ENCODE data around the gene AEN. TPM values are rescaled to one million over a fixed set of nuclear protein-coding genes. Genes with fewer than 3 reads are reported as not detected.

The AEN gene
- 71.1 and 76.5 TPM in 2 replicates for total RNA-seq (2014; rRNA removed; shearing (Covaris generic))

GRCh38 chr15:88620995-88621772 lies at the start of gene AEN:
AEN (plus strand) TSS chr15:88621340; CDS start chr15:88626210, 4,870 bp downstream.
- Histone ChIP-seq H3K27ac (peak within 1 kb of the TSS; percentile 95), H3K4me1 (peaks cover 25% of the 10 kb centered on the region; the same call in 1 of the 2 replicates)

GRCh38 chr15:88571852-88572259 lies 49.3 kb upstream of the AEN start:
- DNase-seq, result no peak
- no peak overlapping the region for H3K4me3 ChIP-seq

More at GRCh38 chr15:88620995-88621772, at the start of gene AEN:
- Histone ChIP-seq H3K4me3 (peak within 1 kb of the TSS; percentile 94), H3K9me3 (replicated peaks) (no peaks in the 10 kb centered on the region), H3K36me3 (peaks cover 14% of the 10 kb centered on the region), H3K27me3 (no peaks in the 10 kb centered on the region)
- peak; percentile 96 for DNase-seq

GRCh38 chr15:88574077-88574476 lies 47.1 kb upstream of the AEN start:
- H3K27me3 ChIP-seq, result no peaks in the 10 kb centered on the region
- H3K27ac ChIP-seq, result no peak overlapping the region
- no peaks in the 10 kb centered on the region for H3K36me3 ChIP-seq
- no peak for DNase-seq
- H3K4me3 ChIP-seq, result no peak overlapping the region
- no peaks in the 10 kb centered on the region for H3K4me1 ChIP-seq
- no peaks in the 10 kb centered on the region for H3K9me3 ChIP-seq (replicated peaks)

More at GRCh38 chr15:88571852-88572259, 49.3 kb upstream of the AEN start:
- H3K36me3 ChIP-seq, result no peaks in the 10 kb centered on the region
- H3K9me3 ChIP-seq (replicated peaks), result no peaks in the 10 kb centered on the region
- H3K27me3 ChIP-seq, result no peaks in the 10 kb centered on the region
- H3K27ac ChIP-seq, result no peak overlapping the region
- H3K4me1 ChIP-seq, result no peaks in the 10 kb centered on the region

- H3K9me3 ChIP-seq (replicated peaks), result no peaks in the 10 kb centered on the region
- H3K4me3 ChIP-seq, result no peak overlapping the region
- H3K27ac ChIP-seq, result no peak overlapping the region
- no peaks in the 10 kb centered on the region for H3K4me1 ChIP-seq
- H3K27me3 ChIP-seq, result no peaks in the 10 kb centered on the region
- no peaks in the 10 kb centered on the region for H3K36me3 ChIP-seq
- no peak for DNase-seq
Measured at GRCh38 chr15:88574655-88575054, 46.5 kb upstream of the AEN start.

GRCh38 chr15:88579322-88579721 lies 41.8 kb upstream of the AEN start:
- Histone ChIP-seq H3K9me3 (replicated peaks) (no peaks in the 10 kb centered on the region), H3K36me3 (no peaks in the 10 kb centered on the region), H3K27me3 (no peaks in the 10 kb centered on the region), H3K4me3 (no peak overlapping the region), H3K4me1 (no peaks in the 10 kb centered on the region), H3K27ac (no peak overlapping the region)
- DNase-seq, result no peak

- Histone ChIP-seq H3K27ac (no peak overlapping the region), H3K36me3 (no peaks in the 10 kb centered on the region), H3K27me3 (no peaks in the 10 kb centered on the region), H3K4me1 (no peaks in the 10 kb centered on the region), H3K9me3 (replicated peaks) (no peaks in the 10 kb centered on the region), H3K4me3 (no peak overlapping the region)
- no peak for DNase-seq
Measured at GRCh38 chr15:88580532-88580931, 40.6 kb upstream of the AEN start.

GRCh38 chr15:88586401-88587162 lies 34.6 kb upstream of the AEN start:
- H3K36me3 ChIP-seq, result no peaks in the 10 kb centered on the region
- no peak overlapping the region for H3K4me3 ChIP-seq
- H3K27ac ChIP-seq, result no peak overlapping the region
- peaks cover 5% of the 10 kb centered on the region; the same call in 1 of the 2 replicates for H3K4me1 ChIP-seq
- H3K27me3 ChIP-seq, result no peaks in the 10 kb centered on the region
- no peaks in the 10 kb centered on the region for H3K9me3 ChIP-seq (replicated peaks)
- DNase-seq, result no peak

GRCh38 chr15:88590759-88591158 lies 30.4 kb upstream of the AEN start:
- peaks cover 5% of the 10 kb centered on the region; the same call in 1 of the 2 replicates for H3K4me1 ChIP-seq
- H3K27me3 ChIP-seq, result no peaks in the 10 kb centered on the region
- peak overlapping the region; percentile 77 for H3K27ac ChIP-seq
- H3K9me3 ChIP-seq (replicated peaks), result no peaks in the 10 kb centered on the region
- peak; percentile 64 to 76 for DNase-seq
- no peak overlapping the region for H3K4me3 ChIP-seq
- H3K36me3 ChIP-seq, result no peaks in the 10 kb centered on the region

GRCh38 chr15:88591384-88591783 lies 29.8 kb upstream of the AEN start:
- Histone ChIP-seq H3K27me3 (no peaks in the 10 kb centered on the region), H3K4me1 (peaks cover 5% of the 10 kb centered on the region; the same call in 1 of the 2 replicates), H3K4me3 (no peak overlapping the region), H3K36me3 (no peaks in the 10 kb centered on the region), H3K9me3 (replicated peaks) (no peaks in the 10 kb centered on the region), H3K27ac (peak overlapping the region; percentile 32; the same call in 1 of the 2 replicates)
- no peak for DNase-seq

GRCh38 chr15:88603885-88604284 lies 17.3 kb upstream of the AEN start:
- Histone ChIP-seq H3K27me3 (peaks cover 10% of the 10 kb centered on the region; the same call in 1 of the 2 replicates), H3K4me1 (no peaks in the 10 kb centered on the region), H3K9me3 (replicated peaks) (no peaks in the 10 kb centered on the region), H3K36me3 (no peaks in the 10 kb centered on the region), H3K4me3 (no peak overlapping the region), H3K27ac (no peak overlapping the region)
- no peak for DNase-seq

GRCh38 chr15:88604381-88605188 lies 16.6 kb upstream of the AEN start:
- Histone ChIP-seq H3K4me3 (no peak overlapping the region), H3K27me3 (peaks cover 10% of the 10 kb centered on the region; the same call in 1 of the 2 replicates)
- DNase-seq, result peak in 1 of 2 experiments; percentile 28

GRCh38 chr15:88605189-88606069 lies 15.7 kb upstream of the AEN start:
- no peaks in the 10 kb centered on the region for H3K36me3 ChIP-seq
- H3K4me3 ChIP-seq, result no peak overlapping the region
- no peaks in the 10 kb centered on the region for H3K4me1 ChIP-seq
- peaks cover 10% of the 10 kb centered on the region; the same call in 1 of the 2 replicates for H3K27me3 ChIP-seq
- H3K9me3 ChIP-seq (replicated peaks), result no peaks in the 10 kb centered on the region
- DNase-seq, result peak; percentile 49 to 55
- H3K27ac ChIP-seq, result no peak overlapping the region

More at GRCh38 chr15:88604381-88605188, 16.6 kb upstream of the AEN start:
- Histone ChIP-seq H3K27ac (no peak overlapping the region), H3K9me3 (replicated peaks) (no peaks in the 10 kb centered on the region), H3K36me3 (no peaks in the 10 kb centered on the region), H3K4me1 (no peaks in the 10 kb centered on the region)

GRCh38 chr15:88606070-88606794 lies 14.9 kb upstream of the AEN start:
- peaks cover 10% of the 10 kb centered on the region; the same call in 1 of the 2 replicates for H3K27me3 ChIP-seq
- DNase-seq, result no peak
- H3K9me3 ChIP-seq (replicated peaks), result no peaks in the 10 kb centered on the region
- no peak overlapping the region for H3K27ac ChIP-seq
- no peak overlapping the region for H3K4me3 ChIP-seq
- H3K4me1 ChIP-seq, result no peaks in the 10 kb centered on the region
- H3K36me3 ChIP-seq, result no peaks in the 10 kb centered on the region

Data from SJCRH30 (cell line).